GM18909 (cell line): Measurements from ENCODE around the gene USP31.

Experiments
- ATAC-seq: cut with Tn5 transposase; IDR thresholded peaks from one replicate; pipeline ENCODE4 v1.9.1; 2021; ENCODE audit warnings: mild to moderate bottlenecking; ENCODE audit not compliant: unreplicated experiment, poor library complexity

USP31 gene

GRCh38 chr16:23068079-23068736 is 81.0 kb downstream of the USP31 start:
- no peak for ATAC-seq

- no peak for ATAC-seq
These were observed 82.6 kb downstream of the USP31 start for GRCh38 chr16:23066676-23067075.

DNA sequence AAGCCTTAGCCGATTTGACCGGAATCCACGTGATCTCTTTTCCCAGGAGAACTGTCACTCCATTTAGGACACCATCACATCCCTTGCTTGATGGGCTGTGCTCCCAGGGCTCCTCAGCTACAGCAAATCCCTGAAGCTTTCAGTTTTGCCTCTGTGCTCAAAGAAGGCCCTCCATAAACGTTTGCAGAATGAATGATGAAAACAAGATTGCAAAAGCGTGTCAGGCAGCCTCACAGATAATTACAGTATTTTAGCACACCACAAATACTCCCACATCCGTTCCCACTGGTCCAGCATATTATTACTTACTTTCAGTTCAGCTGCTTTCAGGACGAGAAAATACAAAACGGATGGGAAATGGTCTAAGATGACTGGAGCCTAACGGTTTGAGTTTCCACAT is 84.6 kb downstream of the USP31 start:
- no peak for ATAC-seq

GRCh38 chr16:23062524-23062923 is 86.7 kb downstream of the USP31 start:
- no peak for ATAC-seq

- ATAC-seq, result no peak
These were observed 87.6 kb downstream of the USP31 start for GRCh38 chr16:23061669-23062068.

- no peak for ATAC-seq
These were observed 88.6 kb downstream of the USP31 start for GRCh38 chr16:23060458-23061320.

- no peak for ATAC-seq
These were observed 89.8 kb downstream of the USP31 start for GRCh38 chr16:23059433-23059832.

DNA sequence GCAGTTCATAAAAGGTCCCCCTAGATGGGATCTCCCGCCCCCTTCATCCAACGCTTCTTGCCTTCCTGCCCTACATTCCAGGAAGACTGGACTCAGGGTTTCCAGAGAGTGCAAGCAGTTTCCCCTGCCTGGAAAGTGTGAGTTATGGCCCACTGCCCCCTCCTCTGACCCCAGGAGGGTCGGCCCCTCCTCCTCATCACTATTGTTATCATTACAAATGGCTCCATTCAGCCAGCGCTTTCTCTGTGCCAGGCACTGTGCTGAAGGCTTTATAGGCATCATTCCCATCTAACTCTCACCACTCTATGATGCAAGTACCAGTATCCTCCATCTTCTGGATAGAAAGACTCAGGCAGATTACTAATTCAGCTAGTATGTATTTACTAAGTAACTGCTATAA is 90.7 kb downstream of the USP31 start:
- no peak for ATAC-seq

DNA sequence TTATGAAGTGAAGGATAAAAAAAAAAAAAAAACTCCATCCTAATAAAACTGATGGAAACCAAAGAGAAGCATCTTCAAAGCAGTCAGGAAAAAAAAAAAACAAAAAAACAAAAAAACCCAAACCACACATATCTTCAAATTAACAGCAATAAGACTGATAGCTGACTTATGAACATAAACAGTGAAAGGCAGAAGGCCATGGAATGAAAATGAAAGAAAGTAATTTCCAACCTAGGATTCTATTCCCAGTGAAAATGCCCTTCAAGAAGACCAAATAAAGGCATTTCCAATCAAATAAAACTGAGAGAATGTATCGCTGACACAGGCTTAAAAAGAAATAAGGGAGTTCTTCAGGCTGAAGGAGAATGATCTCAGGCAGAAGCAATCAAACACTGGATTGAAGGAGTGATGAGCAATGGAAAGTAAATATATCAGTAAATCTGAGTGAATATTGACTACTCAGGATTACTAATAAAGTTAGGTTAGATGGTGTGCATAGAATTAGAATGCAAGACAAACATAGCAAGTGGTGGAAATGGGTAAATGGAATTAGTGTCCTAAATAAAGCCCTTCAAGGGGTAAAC is 92.1 kb downstream of the USP31 start:
- ATAC-seq, result no peak

- ATAC-seq, result no peak
These were observed 93.8 kb downstream of the USP31 start for GRCh38 chr16:23055481-23055880.

DNA sequence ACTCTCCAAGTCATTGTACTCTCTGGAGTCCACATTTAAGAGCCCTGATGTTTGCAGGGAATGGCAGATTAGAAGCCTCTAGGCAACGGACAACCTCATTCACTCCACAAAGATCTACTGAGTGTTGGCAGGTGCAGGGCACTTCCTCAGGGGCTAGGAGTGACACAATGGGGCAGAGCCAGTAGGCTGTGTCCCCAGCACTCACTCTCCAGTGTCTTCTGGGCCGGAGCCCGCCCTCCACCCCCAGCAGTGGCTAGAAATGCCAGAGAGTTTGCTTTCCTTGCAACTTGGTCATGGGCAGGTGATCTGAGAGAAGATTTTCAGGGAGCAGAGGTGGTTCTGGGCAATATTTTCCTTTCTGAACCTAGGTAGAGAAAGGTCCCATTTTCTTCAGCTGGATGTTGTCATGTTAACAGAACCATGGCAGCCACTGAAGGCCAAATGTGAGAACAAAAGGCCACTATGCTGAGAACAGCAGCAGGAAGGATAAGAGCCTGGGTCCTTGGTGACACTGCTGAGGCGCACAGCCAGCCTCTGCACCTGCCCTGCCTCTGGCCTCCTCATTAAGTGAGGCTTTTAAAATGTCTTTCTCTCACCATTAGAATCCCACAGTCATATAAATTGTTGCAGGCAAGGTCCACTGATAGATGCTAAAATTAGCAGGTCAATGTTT is 96.2 kb downstream of the USP31 start:
- ATAC-seq, result no peak

GRCh38 chr16:23052221-23052620 is 97.0 kb downstream of the USP31 start:
- ATAC-seq, result no peak

DNA sequence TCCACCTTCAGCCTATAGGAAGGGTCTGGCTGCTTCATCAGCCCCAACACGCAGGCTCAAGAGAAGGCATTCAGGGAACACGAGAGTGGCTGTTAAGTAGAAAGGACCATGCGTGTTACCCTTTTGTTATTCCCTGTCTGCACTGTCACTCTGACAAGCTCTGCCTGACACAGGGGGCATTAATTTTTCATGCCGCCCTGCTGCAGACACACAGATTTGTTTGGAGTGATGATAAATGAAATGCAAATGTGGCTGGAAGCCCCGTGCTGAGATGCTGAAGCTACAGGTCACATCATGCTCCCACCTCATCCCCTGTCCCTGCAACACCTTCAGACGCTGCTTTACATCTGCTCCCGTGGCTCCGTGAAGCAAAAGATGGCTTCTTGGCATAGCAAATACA is 97.7 kb downstream of the USP31 start:
- ATAC-seq, result no peak

DNA sequence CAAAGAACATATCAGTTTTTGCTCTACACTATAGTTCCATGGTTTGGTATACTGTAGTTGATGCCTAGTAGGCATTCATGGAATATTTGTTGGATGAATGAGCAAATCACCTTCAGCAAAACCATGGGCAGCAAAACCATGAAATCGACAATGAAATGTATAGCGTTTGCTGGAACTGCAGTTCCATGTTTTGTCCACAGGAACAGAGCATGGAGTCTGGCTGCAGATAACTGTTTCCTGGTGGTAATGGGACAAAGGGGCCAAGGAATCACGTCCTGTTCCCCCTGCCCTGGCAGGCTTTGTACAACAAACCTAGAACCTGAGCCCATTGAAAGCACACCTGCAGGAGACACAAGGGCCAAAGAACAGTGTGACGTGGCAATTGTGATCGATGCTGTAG is 101.1 kb downstream of the USP31 start:
- ATAC-seq, result no peak

GRCh38 chr16:23045025-23045424 is 104.2 kb downstream of the USP31 start:
- ATAC-seq, result no peak

DNA sequence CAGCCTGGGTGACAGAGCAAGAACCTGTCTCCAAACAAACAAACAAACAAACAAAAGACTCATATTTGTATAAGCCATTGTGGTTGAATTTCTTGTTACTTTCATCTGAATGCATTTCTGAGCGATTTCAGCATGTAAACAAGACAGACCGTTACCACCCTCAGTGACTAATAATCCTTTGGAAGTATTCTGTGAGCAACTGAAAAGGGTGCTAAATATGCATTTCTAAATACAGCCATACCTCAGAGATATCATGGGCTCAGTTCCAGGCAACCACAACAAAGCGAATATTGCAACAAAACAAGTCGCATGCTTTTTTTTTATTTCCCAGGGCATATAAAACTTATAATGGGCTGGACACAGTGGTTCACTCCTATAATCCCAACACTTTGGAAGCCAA is 109.0 kb downstream of the USP31 start:
- no peak for ATAC-seq

- no peak for ATAC-seq
These were observed 110.1 kb downstream of the USP31 start for GRCh38 chr16:23039118-23039517.

- ATAC-seq, result no peak
These were observed 114.0 kb downstream of the USP31 start for GRCh38 chr16:23035240-23035639.

DNA sequence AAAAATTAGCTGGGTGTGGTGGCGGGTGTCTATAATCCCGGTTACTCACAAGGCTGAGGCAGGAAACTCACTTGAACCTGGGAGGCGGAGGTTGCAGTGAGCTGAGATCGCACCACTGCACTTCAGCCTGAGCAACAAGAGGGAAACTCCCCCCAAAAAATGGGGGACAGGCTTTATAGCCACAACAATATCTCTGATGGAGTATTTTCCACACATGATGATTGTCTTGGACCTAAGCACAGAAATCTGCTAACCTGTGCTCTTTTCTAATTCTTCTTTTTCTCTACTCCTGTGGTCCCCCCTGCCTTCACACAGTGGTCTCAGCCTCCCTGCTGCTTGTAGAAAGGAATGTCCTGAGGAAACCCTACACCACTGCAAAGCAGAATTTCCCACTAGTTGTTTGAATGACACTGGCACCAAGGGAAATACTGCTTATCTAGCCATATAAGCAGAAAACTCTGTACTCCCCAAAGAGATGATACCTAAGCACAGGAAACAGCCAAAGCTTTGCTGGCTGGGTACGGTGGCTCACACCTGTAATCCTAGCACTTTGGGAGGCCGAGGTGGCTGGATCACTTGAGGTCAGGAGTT is 117.6 kb downstream of the USP31 start:
- no peak for ATAC-seq

GRCh38 chr16:23029733-23030420 is 119.4 kb downstream of the USP31 start:
- ATAC-seq, result no peak
